Adrenal gland (tissue), 12 donors: ENCODE results near the gene CAMSAP2. TPM values are rescaled to one million over a fixed set of nuclear protein-coding genes. Genes with fewer than 3 reads are reported as not detected.

Experiments used
- DNase-seq, 7 donors: peaks; one replicate each; pipeline ENCODE4 v3.0.0-alpha.2; 2019 to 2020
- H3K27ac ChIP-seq, 5 donors: fragments of 200-600 bp; sonication (generic) in 4 of 5; 1 replicate in 3 of 5; 2 replicates in 2 of 5; pipeline versions ENCODE4 v1.5.1 to v1.8.0; 2016 to 2020; ENCODE audit warnings: mild to moderate bottlenecking in 1 of 5
- H3K27me3 ChIP-seq: fragments of 200-600 bp; 2 replicates; pipeline ENCODE4 v1.8.0; 2021
- H3K36me3 ChIP-seq, 2 donors: fragments of 200-600 bp; replicated peaks in 1 of 2; 1 replicate in 1 of 2; 2 replicates in 1 of 2; pipeline versions ENCODE4 v1.5.1 to v1.8.0; 2018 to 2022
- H3K4me1 ChIP-seq, 2 donors: fragments of 200-600 bp; replicated peaks in 1 of 2; 1 replicate in 1 of 2; 2 replicates in 1 of 2; pipeline versions ENCODE4 v1.5.1 to v1.8.0; 2018 to 2021
- H3K4me3 ChIP-seq, 4 donors: fragments of 200-600 bp; sonication (generic) in 3 of 4; one replicate each; pipeline ENCODE4 v1.5.1; 2016 to 2018
- H3K9me3 ChIP-seq, 3 donors: fragments of 200-600 bp; sonication (generic) in 1 of 3; replicated peaks in 1 of 3; 1 replicate in 2 of 3; 2 replicates in 1 of 3; pipeline versions ENCODE4 v1.5.1 to v1.8.0; 2016 to 2021
- POLR2A ChIP-seq, 2 donors: fragments of 450-650 bp; IDR thresholded peaks; one replicate each; pipeline ENCODE4 v1.6.1; 2017; ENCODE audit warnings: antibody characterized with exemption in 2 of 2, mild to moderate bottlenecking in 2 of 2, moderate library complexity in 1 of 2
- WGBS, 4 donors: extraction: QIAGEN DNeasy Blood & Tissue Kit in 2 of 4; methylation state at CpG; one replicate each; pipeline versions ENCODE4 v1.1.5 to v1.1.7; 2013 to 2017; 5-methylcytosine and 5-hydroxymethylcytosine counted together
- intact Hi-C, 2 donors: fragments of 100-400 bp; cut with DNase I; formaldehyde crosslinking; loops; one replicate each; pipeline versions ENCODE4 v1.14.1 to v1.15.0; 2022 to 2023
- polyA plus RNA-seq, 3 donors: library from polyadenylated mRNA; stranded (reverse); fragments of 200-250 nt in 2 of 3; fragments of 350-450 nt in 1 of 3; fragmentation: Illumina TruSeq in 1 of 3; extraction: RNeasy Lipid Tissue Mini Kit (QIAGEN cat#74804) in 1 of 3; gene quantifications; one replicate each; pipeline ENCODE4 v1.2.3, GENCODE V29; 2013 to 2014
- total RNA-seq, 9 donors: library from RNA; depleted of rRNA in 4 of 9; stranded (reverse); fragments of >200 nt in 4 of 9; fragments of 120-200 nt in 1 of 9; fragmentation: NEBNext Ultra II Directional in 1 of 9; extraction: Animal tissue kit (Norgen Biotek cat#: 25700) in 1 of 9; gene quantifications; one replicate each; pipeline versions ENCODE4 v1.1.0 to v1.2.4, GENCODE V29; 2013 to 2023
- TF ChIP-seq, protein P1 (sequence below), 6 experiments: fragments of 450-650 bp in 4 of 6; fragments of 200-600 bp in 2 of 6; sonication (generic) in 1 of 6; IDR thresholded peaks; 1 replicate in 5 of 6; 2 replicates in 1 of 6; pipeline versions ENCODE4 v1.5.1 to v1.8.0; 2016 to 2021; ENCODE audit warnings: antibody characterized with exemption in 6 of 6, mild to moderate bottlenecking in 2 of 6, moderate library complexity in 1 of 6
- donor health status: healthy with polysubstance abuse.
- donor health status: Bipolar disorder and iron deficiency.
- donor health status: DM: yes; HTN: yes; CAD: no.
- donor health status: DM: no; HTN: no; CAD: no.
- donor health status: DM: no; HTN: no; CAD: no.
- donor health status: DM: yes; HTN: yes; CAD: no.

Gene CAMSAP2
- total and polyA plus RNA-seq, 12 donors = 22.3 to 62.6 (median 33.0) TPM

DNA sequence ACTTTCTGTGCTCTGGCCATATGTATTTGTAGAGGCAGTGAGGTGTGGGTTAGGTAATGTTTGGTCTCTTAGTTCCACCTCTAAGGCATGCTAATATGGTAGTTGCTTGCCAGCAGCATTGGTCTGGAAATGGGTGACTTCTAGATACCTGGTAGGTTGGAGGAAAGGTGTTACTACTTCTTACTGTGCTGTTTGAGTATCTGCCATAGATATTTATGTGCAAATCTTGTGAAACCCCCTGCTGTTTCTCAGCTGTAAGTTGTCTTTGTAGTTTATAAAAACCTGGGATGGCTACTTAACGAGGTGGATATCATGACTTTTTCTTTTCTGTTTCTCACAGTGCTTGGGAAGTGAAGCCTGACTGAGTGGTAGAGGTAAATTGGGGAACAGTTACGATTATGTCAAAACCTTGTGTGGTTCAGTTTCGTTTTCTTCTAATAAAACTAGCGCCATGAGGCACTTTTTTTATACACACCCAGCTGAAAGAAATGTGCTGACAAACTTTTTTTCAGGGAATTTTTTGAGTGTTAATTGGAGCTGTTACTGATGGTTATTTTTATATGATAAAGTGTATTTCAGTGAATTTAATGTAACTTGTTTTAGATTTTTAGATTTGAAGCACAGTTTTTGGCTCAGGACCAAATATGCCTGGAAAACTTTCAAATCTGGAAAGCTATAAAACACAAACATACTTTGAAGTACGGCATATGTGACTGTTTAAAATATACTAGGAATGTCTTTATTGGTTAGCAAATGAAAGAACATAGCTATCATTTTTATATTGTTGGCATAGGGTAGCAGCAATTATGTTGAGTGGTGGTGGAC, 42.1 kb downstream of the CAMSAP2 start:
- Histone ChIP-seq H3K36me3 (peaks cover 0 to 8% of the 10 kb centered on the region in 2 donors), H3K27ac (peak overlapping the region in 4 of 5 donors; percentile 16 to 45 (median 27)), H3K4me1 (peaks cover 10 to 40% of the 10 kb centered on the region in 2 donors), H3K9me3 (peaks cover 0 to 3% (median 0%) of the 10 kb centered on the region in 3 donors), H3K4me3 (peak overlapping the region in 1 of 4 donors; percentile 8), H3K27me3 (no peaks in the 10 kb centered on the region)
- 31 to 38% (median 34%) methylated on average over 5 of the region's 5 CpGs for WGBS, 4 donors
- DNase-seq = no peak
- intact Hi-C loops = no loop called here
- TF ChIP-seq POLR2A (IDR thresholded peaks at IDR 0.05) = no peak
- TF ChIP-seq, protein P1, sequence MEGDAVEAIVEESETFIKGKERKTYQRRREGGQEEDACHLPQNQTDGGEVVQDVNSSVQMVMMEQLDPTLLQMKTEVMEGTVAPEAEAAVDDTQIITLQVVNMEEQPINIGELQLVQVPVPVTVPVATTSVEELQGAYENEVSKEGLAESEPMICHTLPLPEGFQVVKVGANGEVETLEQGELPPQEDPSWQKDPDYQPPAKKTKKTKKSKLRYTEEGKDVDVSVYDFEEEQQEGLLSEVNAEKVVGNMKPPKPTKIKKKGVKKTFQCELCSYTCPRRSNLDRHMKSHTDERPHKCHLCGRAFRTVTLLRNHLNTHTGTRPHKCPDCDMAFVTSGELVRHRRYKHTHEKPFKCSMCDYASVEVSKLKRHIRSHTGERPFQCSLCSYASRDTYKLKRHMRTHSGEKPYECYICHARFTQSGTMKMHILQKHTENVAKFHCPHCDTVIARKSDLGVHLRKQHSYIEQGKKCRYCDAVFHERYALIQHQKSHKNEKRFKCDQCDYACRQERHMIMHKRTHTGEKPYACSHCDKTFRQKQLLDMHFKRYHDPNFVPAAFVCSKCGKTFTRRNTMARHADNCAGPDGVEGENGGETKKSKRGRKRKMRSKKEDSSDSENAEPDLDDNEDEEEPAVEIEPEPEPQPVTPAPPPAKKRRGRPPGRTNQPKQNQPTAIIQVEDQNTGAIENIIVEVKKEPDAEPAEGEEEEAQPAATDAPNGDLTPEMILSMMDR (IDR thresholded peaks at IDR 0.05) = no peak

GRCh38 chr1:200783926-200784325, 45.2 kb downstream of the CAMSAP2 start:
- Histone ChIP-seq H3K4me3 (no peak overlapping the region), H3K27ac (no peak overlapping the region), H3K9me3 (peaks cover 0 to 3% (median 0%) of the 10 kb centered on the region in 3 donors), H3K27me3 (no peaks in the 10 kb centered on the region), H3K4me1 (peaks cover 5 to 22% of the 10 kb centered on the region in 2 donors), H3K36me3 (peaks cover 0 to 8% of the 10 kb centered on the region in 2 donors)
- no peak for DNase-seq
- intact Hi-C loops = no loop called here
- 94 to 97% (median 95%) methylated on average over 6 of the region's 6 CpGs for WGBS, 4 donors
- TF ChIP-seq, protein P1 (IDR thresholded peaks at IDR 0.05) = no peak
- TF ChIP-seq POLR2A (IDR thresholded peaks at IDR 0.05) = no peak

- H3K27me3 ChIP-seq = no peaks in the 10 kb centered on the region
- no peak for DNase-seq
- 93 to 97% (median 95%) methylated on average over 4 of the region's 4 CpGs for WGBS, 4 donors
- H3K36me3 ChIP-seq = peaks cover 0 to 8% of the 10 kb centered on the region in 2 donors
- no peak overlapping the region for H3K4me3 ChIP-seq
- TF ChIP-seq POLR2A (IDR thresholded peaks at IDR 0.05) = no peak
- TF ChIP-seq, protein P1 (IDR thresholded peaks at IDR 0.05) = no peak
- peaks cover 0 to 3% (median 0%) of the 10 kb centered on the region in 3 donors for H3K9me3 ChIP-seq
- intact Hi-C loops = no loop called here
- H3K4me1 ChIP-seq = peaks cover 5 to 21% of the 10 kb centered on the region in 2 donors
- no peak overlapping the region for H3K27ac ChIP-seq
Measured at GRCh38 chr1:200784576-200784975, 45.9 kb downstream of the CAMSAP2 start.

DNA sequence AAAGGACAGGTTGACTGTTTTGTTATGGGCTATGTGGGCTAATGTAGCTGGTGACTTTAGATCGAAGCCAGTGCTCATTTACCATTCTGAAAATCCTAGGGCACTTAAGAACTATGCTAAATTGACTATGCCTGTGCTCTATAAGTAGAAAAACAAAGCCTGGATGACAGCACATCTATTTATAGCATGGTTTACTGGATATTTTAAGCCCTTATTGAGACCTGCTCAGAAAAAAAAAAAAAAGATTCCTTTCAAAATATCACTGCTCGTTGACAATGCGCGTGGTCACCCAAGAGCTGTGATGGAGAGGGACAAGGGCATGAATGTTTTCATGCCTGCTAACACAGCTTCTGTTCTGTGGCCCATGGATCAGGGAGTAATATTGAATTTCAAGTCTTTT, 48.1 kb downstream of the CAMSAP2 start:
- TF ChIP-seq POLR2A (IDR thresholded peaks at IDR 0.05) = no peak
- TF ChIP-seq, protein P1 (IDR thresholded peaks at IDR 0.05) = no peak
- intact Hi-C loops = no loop called here
- Histone ChIP-seq H3K27ac (no peak overlapping the region), H3K36me3 (peaks cover 0 to 6% of the 10 kb centered on the region in 2 donors), H3K9me3 (peaks cover 0 to 3% (median 0%) of the 10 kb centered on the region in 3 donors), H3K27me3 (no peaks in the 10 kb centered on the region), H3K4me3 (no peak overlapping the region), H3K4me1 (peaks cover 0 to 6% of the 10 kb centered on the region in 2 donors)
- no peak for DNase-seq
- 89 to 95% (median 95%) methylated on average over 4 of the region's 4 CpGs for WGBS, 4 donors
